Measurements from ENCODE around the gene SSH3. TPM values are rescaled to one million over a fixed set of nuclear protein-coding genes. Genes with fewer than 3 reads are reported as not detected.

Gene SSH3
- total RNA-seq, 2 donors from 2014 or later: 19.2 to 32.3 TPM

DNA sequence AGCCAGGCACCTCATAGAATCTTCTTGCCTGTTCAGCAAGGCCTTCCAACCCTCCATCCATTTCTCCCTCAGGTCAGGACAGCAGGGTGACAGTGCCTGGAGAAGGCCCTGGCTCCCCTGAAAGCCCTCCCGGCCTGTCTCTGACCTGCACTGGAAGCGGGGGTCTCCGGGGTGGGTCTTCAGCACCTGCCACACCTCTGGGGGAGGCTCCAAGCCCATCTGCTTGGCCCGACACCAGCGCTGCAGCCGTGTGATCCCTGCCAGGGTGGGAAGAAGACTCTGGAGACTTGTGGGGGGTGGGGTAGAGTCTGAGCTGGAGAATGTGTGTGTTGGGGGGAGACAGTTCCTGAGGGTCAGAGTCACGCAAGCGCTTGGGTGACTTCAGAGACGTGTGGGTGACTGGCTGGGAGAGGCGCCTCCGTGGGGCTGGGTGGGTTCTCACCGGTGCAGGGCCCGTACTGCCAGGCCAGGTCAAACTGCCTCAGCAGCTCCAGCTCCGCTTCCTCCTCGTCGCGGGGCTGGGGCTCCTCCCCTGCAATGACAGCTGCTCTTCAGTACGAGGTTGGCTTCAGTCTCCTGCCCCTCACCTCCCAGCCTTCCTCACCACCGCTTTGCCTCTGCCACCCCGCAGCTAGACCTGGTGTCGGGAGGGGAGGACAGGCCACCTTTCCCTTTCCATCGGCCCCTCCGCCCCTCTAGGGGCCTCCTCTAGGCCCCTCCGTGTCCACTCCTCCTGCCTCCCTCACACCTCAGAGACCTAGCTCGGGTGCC, 49.4 kb downstream of the SSH3 start:
- H3K4me3 Mint-ChIP-seq: peak overlapping the region; percentile 91
- DNase-seq (ENCODE audit: low spot score): no peak
- H3K27ac Mint-ChIP-seq: peak overlapping the region; percentile 95 to 96
- no peaks in the 10 kb centered on the region for H3K9me3 Mint-ChIP-seq
- ATAC-seq: peak; percentile 54 to 65
- no peaks in the 10 kb centered on the region for H3K36me3 Mint-ChIP-seq
- H3K27me3 Mint-ChIP-seq: peaks cover 0 to 3% of the 10 kb centered on the region in 2 donors
- H3K4me1 Mint-ChIP-seq (ENCODE audit: low read depth in 2 of 2): peaks cover 29 to 39% of the 10 kb centered on the region in 2 donors

GRCh38 chr11:67353317-67354074, 50.2 kb downstream of the SSH3 start, which contains the start of gene POLD4:
Gene POLD4 (minus strand): TSS chr11:67353546. CDS start chr11:67353399, 147 bp downstream.
- peaks cover 5 to 6% of the 10 kb centered on the region in 2 donors for H3K27me3 Mint-ChIP-seq
- DNase-seq (ENCODE audit: low spot score) (peak; percentile 98), ATAC-seq (peak; percentile 97)
- no peaks in the 10 kb centered on the region for H3K9me3 Mint-ChIP-seq
- H3K36me3 Mint-ChIP-seq: no peaks in the 10 kb centered on the region
- peak within 1 kb of the TSS; percentile 95 to 96 for H3K27ac Mint-ChIP-seq
- H3K4me3 Mint-ChIP-seq: peak within 1 kb of the TSS; percentile 91
- H3K4me1 Mint-ChIP-seq (ENCODE audit: low read depth in 2 of 2): peaks cover 29 to 39% of the 10 kb centered on the region in 2 donors

GRCh38 chr11:67354075-67355022, 51.0 kb downstream of the SSH3 start:
- Mint-ChIP-seq H3K9me3 (no peaks in the 10 kb centered on the region), H3K36me3 (no peaks in the 10 kb centered on the region), H3K27me3 (peaks cover 7 to 10% of the 10 kb centered on the region in 2 donors), H3K4me1 (ENCODE audit: low read depth in 2 of 2) (peaks cover 21 to 39% of the 10 kb centered on the region in 2 donors), H3K27ac (peak overlapping the region; percentile 95 to 96), H3K4me3 (peak overlapping the region; percentile 91)
- DNase-seq (ENCODE audit: low spot score): no peak
- ATAC-seq: no peak

DNA sequence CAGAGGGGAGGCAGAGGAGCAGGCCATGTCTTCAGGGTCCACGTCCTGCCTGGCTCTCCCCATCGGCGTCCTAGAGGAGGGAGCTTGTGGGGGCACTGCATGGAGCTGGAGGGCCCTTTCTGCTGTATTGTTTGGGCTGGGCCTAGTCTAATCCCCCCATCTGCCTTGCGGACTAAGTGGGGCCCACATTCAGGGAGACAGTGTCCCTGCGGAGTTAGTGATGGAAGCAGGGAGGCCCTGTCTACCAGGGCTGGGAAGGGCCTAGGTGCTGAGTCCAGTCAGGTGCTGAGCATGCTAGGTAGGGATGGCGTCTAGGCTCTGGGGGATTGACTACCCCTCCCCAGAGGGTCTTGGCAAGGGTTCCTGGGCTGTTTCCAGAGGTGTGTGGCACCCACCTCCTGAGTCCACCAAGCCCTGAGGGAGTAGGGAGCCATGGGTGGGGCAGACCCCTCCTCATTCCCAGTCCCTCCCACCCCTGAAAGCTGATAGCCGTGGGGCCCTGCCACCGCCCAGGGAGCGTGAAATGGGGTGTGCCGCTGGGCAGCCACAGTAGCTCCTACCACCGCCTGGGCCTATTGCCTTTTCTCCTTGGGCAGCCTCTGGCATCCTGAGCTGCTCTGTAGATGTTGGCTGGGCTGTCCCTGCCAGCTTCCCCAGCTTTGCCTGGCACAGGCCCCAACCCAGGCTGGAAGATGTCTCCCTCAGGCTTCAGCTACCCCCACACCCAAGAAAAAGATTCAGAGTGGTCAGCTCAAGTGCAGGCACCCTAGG, 51.9 kb downstream of the SSH3 start:
- ATAC-seq (no peak), DNase-seq (ENCODE audit: low spot score) (no peak)
- Mint-ChIP-seq H3K4me1 (ENCODE audit: low read depth in 2 of 2) (peaks cover 20 to 33% of the 10 kb centered on the region in 2 donors), H3K9me3 (no peaks in the 10 kb centered on the region), H3K27ac (peak overlapping the region; percentile 95 to 96), H3K27me3 (peaks cover 7 to 10% of the 10 kb centered on the region in 2 donors), H3K36me3 (no peaks in the 10 kb centered on the region), H3K4me3 (no peak overlapping the region)

- Mint-ChIP-seq H3K36me3 (no peaks in the 10 kb centered on the region), H3K9me3 (no peaks in the 10 kb centered on the region), H3K27me3 (peaks cover 7 to 10% of the 10 kb centered on the region in 2 donors), H3K4me1 (ENCODE audit: low read depth in 2 of 2) (peaks cover 20 to 33% of the 10 kb centered on the region in 2 donors), H3K27ac (peak overlapping the region in 1 of 2 donors; percentile 51), H3K4me3 (no peak overlapping the region)
- DNase-seq (ENCODE audit: low spot score): no peak
- ATAC-seq: no peak
These were observed 52.6 kb downstream of the SSH3 start for GRCh38 chr11:67355794-67356386.

DNA sequence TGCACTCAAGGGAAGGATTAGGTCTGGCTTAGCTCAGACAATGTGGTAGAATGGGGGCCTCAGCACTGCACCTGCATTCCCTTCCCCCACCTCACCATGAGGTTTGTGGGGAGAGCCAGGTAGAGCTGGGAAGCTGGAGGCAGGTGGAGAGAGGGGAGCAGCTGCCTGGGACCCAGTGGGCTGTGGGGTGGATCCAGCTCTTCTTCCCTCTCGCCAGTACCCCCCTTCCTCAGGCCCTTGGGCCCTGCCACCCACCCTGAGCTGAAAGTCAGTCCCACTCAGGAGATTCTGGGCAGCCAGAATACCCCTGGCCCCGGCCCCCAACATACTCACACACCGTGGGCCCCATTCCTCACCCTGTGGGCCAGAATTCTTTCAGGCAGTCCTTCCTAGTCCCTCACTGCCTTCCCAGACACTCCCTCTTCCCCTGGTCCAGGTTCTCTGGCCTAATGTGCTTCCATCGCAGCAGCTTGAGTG, 53.1 kb downstream of the SSH3 start:
- peaks cover 12 to 13% of the 10 kb centered on the region in 2 donors for H3K27me3 Mint-ChIP-seq
- H3K4me1 Mint-ChIP-seq (ENCODE audit: low read depth in 2 of 2): peaks cover 17 to 29% of the 10 kb centered on the region in 2 donors
- no peaks in the 10 kb centered on the region for H3K36me3 Mint-ChIP-seq
- DNase-seq (ENCODE audit: low spot score) (no peak), ATAC-seq (no peak)
- H3K9me3 Mint-ChIP-seq: no peaks in the 10 kb centered on the region
- H3K4me3 Mint-ChIP-seq: peak overlapping the region; percentile 4
- peak overlapping the region; percentile 73 to 86 for H3K27ac Mint-ChIP-seq

DNA sequence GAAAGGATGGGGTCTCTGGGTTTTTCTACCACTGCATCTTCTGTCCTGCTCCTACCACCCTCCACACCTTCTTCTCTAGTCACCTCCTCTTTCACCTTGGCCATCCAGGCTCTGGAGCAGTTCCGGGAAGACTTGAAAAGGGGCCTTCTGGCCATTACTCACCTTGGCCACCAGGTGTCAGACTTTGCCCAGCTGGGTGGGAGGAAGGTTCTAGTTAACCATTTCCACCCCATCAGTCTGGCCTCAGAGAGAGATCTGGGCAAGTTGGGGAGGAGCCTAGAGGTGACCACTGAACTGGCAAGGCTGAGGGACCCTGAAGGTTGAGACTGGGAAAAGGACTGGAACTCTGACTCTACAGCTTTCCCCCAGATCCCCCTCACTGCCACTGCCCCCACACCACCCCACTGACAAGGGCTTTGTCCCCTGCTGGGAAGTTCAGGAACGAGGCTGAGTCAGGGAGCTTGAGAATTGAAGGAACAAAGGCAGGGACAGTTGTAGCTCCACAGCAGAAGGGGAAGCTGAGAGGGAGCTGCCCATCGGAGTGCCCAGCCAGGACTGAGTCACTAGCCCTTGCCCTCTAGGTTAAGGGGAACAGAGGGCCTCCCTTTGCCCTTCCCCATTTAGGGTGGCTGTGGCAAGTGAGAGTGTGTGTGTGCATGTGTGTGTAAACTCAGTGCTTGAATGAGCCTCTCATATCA, 53.7 kb downstream of the SSH3 start:
- Mint-ChIP-seq H3K4me1 (ENCODE audit: low read depth in 2 of 2) (peaks cover 15 to 25% of the 10 kb centered on the region in 2 donors), H3K9me3 (no peaks in the 10 kb centered on the region), H3K4me3 (peak overlapping the region; percentile 4), H3K36me3 (no peaks in the 10 kb centered on the region), H3K27ac (peak overlapping the region; percentile 73 to 86), H3K27me3 (peaks cover 13 to 18% of the 10 kb centered on the region in 2 donors)
- peak; percentile 79 for DNase-seq (ENCODE audit: low spot score)
- no peak for ATAC-seq

GRCh38 chr11:67357831-67358670, 54.7 kb downstream of the SSH3 start:
- no peak for ATAC-seq

More at GRCh38 chr11:67357831-67358670, 54.7 kb downstream of the SSH3 start:
- no peak overlapping the region for H3K4me3 Mint-ChIP-seq
- H3K9me3 Mint-ChIP-seq: no peaks in the 10 kb centered on the region
- peaks cover 15 to 21% of the 10 kb centered on the region in 2 donors for H3K4me1 Mint-ChIP-seq (ENCODE audit: low read depth in 2 of 2)
- no peak overlapping the region for H3K27ac Mint-ChIP-seq
- no peaks in the 10 kb centered on the region for H3K36me3 Mint-ChIP-seq
- DNase-seq (ENCODE audit: low spot score): no peak
- peaks cover 13 to 23% of the 10 kb centered on the region in 2 donors for H3K27me3 Mint-ChIP-seq

Other genes starting within 250 kb of the SSH3 start
- not detected for gene RHOD, start 246.7 kb upstream of the SSH3 start, total RNA-seq
- 100 to 1,000 TPM; 151 to 178 TPM for gene KDM2A, start 184.3 kb upstream of the SSH3 start, total RNA-seq
- gene GRK2, start 37.1 kb upstream of the SSH3 start, total RNA-seq: 100 to 1,000 TPM; 394 to 432 TPM
- 100 to 1,000 TPM; 182 to 231 TPM for gene ANKRD13D, start 14.2 kb upstream of the SSH3 start, total RNA-seq
- 10 to 100 TPM; 25.7 to 46.4 TPM for gene POLD4, start 50.0 kb downstream of the SSH3 start, total RNA-seq
- 1 to 10 TPM; 1.4 to 3.3 TPM for gene CLCF1, start 70.1 kb downstream of the SSH3 start, total RNA-seq
- gene RAD9A, start 88.5 kb downstream of the SSH3 start, total RNA-seq: 10 to 100 TPM; 25.9 to 47.8 TPM
- 100 to 1,000 TPM; 317 to 378 TPM for gene PPP1CA, start 98.3 kb downstream of the SSH3 start, total RNA-seq
- 10 to 100 TPM; 79.5 to 88.8 TPM for gene TBC1D10C, start 100.6 kb downstream of the SSH3 start, total RNA-seq
- 1 to 10 TPM; 2.3 to 4.9 TPM for gene CARNS1, start 112.1 kb downstream of the SSH3 start, total RNA-seq
- 100 to 1,000 TPM in 1 of 2 donors, 10 to 100 TPM in 1; 95.8 to 112 TPM for gene RPS6KB2, start 125.0 kb downstream of the SSH3 start, total RNA-seq
- 100 to 1,000 TPM; 198 to 266 TPM for gene PTPRCAP, start 134.2 kb downstream of the SSH3 start, total RNA-seq
- gene CORO1B, start 139.9 kb downstream of the SSH3 start, total RNA-seq: 10 to 100 TPM; 24.1 to 29.0 TPM
- gene GPR152, start 149.2 kb downstream of the SSH3 start, total RNA-seq: not detected
- 1 to 10 TPM; 1.4 to 2.2 TPM for gene CABP4, start 151.8 kb downstream of the SSH3 start, total RNA-seq
- 10 to 100 TPM; 30.7 to 39.1 TPM for gene TMEM134, start 165.7 kb downstream of the SSH3 start, total RNA-seq
- 100 to 1,000 TPM; 120 to 140 TPM for gene AIP, start 179.5 kb downstream of the SSH3 start, total RNA-seq
- gene PITPNM1, start 201.8 kb downstream of the SSH3 start, total RNA-seq: 100 to 1,000 TPM in 1 of 2 donors, 10 to 100 TPM in 1; 66.0 to 174 TPM
- 100 to 1,000 TPM in 1 of 2 donors, 10 to 100 TPM in 1; 92.6 to 103 TPM for gene CDK2AP2, start 204.6 kb downstream of the SSH3 start, total RNA-seq
- gene CABP2, start 219.9 kb downstream of the SSH3 start, total RNA-seq: not detected